Measurements from ENCODE around the gene HOXB5.

Gene HOXB5

DNA sequence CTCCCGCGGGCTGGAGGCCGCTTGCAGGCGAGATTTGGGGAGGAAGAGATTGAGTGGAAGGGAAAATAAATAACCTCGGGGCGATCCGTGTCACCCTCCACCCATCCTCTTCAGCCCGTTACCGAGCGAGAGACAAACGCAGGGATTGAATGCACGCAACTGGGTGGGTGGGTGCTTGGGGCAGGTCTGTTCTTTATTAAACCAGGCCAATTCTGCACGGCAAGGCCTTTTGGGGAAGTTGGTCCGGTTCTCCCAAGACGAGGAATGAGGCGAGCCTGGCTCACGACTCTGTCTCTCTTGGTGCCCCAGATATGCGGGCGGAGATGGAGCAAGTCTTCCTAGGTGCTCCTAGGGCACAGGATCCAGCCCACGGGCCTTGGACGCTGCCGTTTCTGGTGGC, 17.6 kb upstream of the HOXB5 start:
- TF ChIP-seq, protein P1, sequence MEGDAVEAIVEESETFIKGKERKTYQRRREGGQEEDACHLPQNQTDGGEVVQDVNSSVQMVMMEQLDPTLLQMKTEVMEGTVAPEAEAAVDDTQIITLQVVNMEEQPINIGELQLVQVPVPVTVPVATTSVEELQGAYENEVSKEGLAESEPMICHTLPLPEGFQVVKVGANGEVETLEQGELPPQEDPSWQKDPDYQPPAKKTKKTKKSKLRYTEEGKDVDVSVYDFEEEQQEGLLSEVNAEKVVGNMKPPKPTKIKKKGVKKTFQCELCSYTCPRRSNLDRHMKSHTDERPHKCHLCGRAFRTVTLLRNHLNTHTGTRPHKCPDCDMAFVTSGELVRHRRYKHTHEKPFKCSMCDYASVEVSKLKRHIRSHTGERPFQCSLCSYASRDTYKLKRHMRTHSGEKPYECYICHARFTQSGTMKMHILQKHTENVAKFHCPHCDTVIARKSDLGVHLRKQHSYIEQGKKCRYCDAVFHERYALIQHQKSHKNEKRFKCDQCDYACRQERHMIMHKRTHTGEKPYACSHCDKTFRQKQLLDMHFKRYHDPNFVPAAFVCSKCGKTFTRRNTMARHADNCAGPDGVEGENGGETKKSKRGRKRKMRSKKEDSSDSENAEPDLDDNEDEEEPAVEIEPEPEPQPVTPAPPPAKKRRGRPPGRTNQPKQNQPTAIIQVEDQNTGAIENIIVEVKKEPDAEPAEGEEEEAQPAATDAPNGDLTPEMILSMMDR (conservative IDR thresholded peaks at IDR 0.05; ENCODE audit: control insufficient read depth, insufficient read depth, low read depth, low read length), result no peak
- DNase-seq (ENCODE audit: low read depth), result no peak
- peak overlapping the region; percentile 72 for H3K4me3 ChIP-seq (ENCODE audit: control insufficient read depth, low read depth, low read length)

DNA sequence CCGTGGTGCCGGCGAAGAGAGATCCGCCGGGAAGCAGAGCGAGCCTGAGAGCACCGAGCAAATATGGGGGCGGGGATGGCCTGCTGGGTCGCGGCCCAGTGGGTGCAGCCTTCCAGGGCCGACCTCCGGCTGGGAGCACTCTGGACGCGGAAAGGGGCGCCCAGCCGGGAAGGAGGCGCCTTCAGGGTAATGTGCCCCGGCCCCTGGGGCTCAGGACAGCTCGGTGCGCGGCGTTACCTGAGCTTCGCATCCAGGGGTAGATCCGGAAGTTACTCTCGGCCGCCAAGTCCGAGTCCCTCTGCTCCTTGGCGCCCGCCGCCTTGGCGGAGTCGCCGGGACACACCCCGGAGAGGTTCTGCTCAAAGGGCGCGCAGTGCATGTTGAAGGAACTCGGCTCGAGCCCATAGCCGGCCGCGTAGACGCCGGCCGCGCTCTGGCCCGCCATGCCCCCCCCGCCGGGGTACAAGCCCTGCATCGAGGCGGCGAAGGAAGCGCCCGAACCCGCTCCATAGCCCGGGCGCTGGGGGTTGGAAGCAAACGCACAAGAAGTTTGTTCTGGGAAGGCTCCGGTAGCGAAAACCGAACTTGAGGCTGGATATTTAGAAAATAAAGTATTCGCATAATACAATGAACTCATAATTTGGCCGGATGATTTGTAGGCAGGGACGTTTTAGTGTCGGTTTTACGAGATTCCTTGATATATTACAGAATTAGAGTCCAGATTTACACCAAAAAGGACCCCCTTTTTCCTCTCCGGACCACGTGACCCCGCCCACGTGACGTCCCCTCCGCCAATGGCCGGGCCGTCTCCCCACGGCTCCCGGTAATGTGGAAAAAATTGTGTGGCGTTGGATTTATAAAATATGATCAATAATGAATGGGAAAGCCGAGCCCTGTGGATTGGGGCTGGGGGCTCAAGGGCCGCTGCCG, 17.0 kb upstream of the HOXB5 start, which contains the start of gene HOXB7:
TSS of gene HOXB7 (minus strand) at position 736 of the 930 bp plus-strand sequence. CDS start at position 637, 99 bp downstream.
- peak; percentile 58 for DNase-seq (ENCODE audit: low read depth)
- TF ChIP-seq, protein P1 (conservative IDR thresholded peaks at IDR 0.05; ENCODE audit: control insufficient read depth, insufficient read depth, low read depth, low read length), result no peak

DNA sequence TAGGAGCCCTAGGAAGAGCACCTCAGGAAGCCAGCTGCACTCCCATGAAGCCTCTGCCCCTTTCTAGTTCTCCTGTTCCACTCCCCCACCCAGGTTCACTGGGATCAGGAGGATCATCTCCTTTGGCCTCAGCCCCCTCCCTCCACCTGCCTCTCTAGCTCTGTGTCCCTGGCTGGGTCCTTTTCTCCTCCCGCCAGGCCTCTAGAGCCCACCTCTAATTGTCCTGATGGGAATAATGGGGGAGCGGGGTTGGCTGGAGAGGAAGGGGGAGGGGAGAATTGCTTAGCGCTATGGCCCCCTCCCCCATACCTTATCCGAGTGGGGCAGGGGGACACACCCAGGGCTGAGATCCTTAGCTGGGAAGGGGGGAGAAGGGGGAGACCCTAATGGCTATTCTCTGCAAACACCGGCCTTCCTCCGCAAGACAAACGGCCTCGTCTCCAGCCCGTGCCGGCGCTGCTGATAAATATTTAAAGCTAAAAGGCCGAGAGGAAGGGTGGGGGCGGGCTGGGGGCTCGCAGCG, 16.2 kb upstream of the HOXB5 start:
- peak overlapping the region; percentile 72 for H3K4me3 ChIP-seq (ENCODE audit: control insufficient read depth, low read depth, low read length)
- DNase-seq (ENCODE audit: low read depth), result no peak
- TF ChIP-seq, protein P1 (conservative IDR thresholded peaks at IDR 0.05; ENCODE audit: control insufficient read depth, insufficient read depth, low read depth, low read length), result no peak

More for the DNA sequence above, 17.0 kb upstream of the HOXB5 start, which contains the start of gene HOXB7:
- peak within 1 kb of the TSS; percentile 72 for H3K4me3 ChIP-seq (ENCODE audit: control insufficient read depth, low read depth, low read length)

DNA sequence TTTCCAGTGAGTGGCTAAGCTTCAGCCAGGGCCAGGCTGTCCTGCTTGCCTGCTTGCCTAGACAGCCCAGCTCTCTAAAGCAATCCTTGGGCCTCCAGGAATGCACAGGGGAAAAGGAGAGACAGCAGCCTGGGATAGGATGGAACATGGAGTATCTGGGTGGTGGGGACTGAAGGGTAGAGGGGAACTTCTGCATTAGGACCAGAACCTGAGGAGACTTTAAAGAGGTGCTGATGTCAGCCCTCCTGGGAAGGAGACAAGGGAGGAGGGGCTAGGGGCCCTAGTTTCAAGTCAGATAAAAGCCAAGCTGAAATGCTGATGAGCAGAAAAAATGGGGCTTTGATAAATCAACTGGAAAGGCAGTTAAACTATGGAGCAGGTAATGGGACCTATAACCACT, 15.5 kb upstream of the HOXB5 start:
- TF ChIP-seq, protein P1 (conservative IDR thresholded peaks at IDR 0.05; ENCODE audit: control insufficient read depth, insufficient read depth, low read depth, low read length), result no peak
- DNase-seq (ENCODE audit: low read depth), result no peak
- H3K4me3 ChIP-seq (ENCODE audit: control insufficient read depth, low read depth, low read length), result no peak overlapping the region

DNA sequence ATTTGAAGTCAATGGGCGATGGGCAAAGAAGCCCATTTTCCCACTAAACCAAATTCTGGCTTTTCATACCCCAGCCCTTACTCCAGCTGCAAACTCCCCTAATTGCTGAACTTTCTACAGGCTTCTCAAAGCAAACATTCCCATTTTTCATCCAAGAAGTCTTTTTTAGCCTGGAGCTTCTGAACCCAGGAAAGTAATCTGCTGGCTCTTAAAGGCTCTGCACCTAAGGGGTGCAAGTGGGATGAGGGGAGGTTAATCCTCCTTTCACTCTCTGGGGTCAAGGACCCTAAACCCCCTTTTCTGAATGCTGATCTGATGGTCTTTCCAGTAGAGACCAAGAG, 14.9 kb upstream of the HOXB5 start:
- DNase-seq (ENCODE audit: low read depth), result no peak
- TF ChIP-seq, protein P1 (conservative IDR thresholded peaks at IDR 0.05; ENCODE audit: control insufficient read depth, insufficient read depth, low read depth, low read length), result no peak
- no peak overlapping the region for H3K4me3 ChIP-seq (ENCODE audit: control insufficient read depth, low read depth, low read length)

DNA sequence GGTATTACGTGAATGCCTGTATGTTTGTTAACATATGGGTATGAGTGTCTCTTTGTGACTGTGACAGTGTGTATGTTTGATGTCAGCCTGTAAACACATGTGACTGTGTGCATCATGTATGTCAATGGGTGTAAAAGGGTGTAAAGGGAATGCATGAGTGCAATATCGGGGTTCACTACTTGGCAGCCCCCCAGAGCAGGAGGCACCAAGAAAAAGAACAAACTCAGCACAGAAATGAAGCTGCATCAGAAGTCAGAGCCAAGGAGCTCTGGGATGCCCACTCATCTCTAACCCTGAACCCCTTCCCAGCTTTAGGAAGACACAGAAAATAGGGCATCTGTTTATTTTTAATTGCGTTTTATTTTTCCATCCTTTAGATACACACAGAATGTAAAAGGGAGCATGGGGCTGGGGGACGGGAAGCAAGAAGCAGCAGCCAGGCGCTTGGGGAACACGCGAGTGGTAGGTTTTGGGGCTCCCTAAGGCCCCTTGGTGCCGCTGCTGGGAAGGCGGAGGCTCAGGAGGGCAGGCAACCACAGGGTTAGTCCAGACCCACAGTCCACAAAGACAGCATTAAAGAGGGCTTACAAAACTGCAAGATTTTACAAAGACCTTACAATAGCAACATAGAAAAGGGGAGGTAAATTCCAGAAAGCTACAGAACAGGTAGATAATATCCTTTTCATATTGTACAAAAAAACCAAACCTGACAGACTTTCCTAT, 13.5 kb upstream of the HOXB5 start:
- no peak overlapping the region for H3K4me3 ChIP-seq (ENCODE audit: control insufficient read depth, low read depth, low read length)

More for the DNA sequence above, 13.5 kb upstream of the HOXB5 start:
- TF ChIP-seq, protein P1 (conservative IDR thresholded peaks at IDR 0.05; ENCODE audit: control insufficient read depth, insufficient read depth, low read depth, low read length), result no peak
- no peak for DNase-seq (ENCODE audit: low read depth)
